Type B pancreatic cell (in vitro differentiated cells): ENCODE measurements around the gene IPP. TPM values are rescaled to one million over a fixed set of nuclear protein-coding genes. Genes with fewer than 3 reads are reported as not detected.

ENCODE experiments used
- DNase-seq: peaks from one replicate; pipeline ENCODE4 v3.0.0; 2021; ENCODE audit warnings: mixed read lengths; ENCODE audit not compliant: unreplicated experiment; ENCODE audit errors: extremely low spot score
- H3K27ac Mint-ChIP-seq: 2 replicates; pipeline ENCODE4 v1.8.0; 2021; ENCODE audit warnings: mild to moderate bottlenecking, mixed read lengths
- H3K27me3 Mint-ChIP-seq: 2 replicates; pipeline ENCODE4 v1.8.0; 2021; ENCODE audit warnings: mixed read lengths
- H3K36me3 Mint-ChIP-seq: 2 replicates; pipeline ENCODE4 v1.8.0; 2021; ENCODE audit warnings: mixed read lengths
- H3K4me1 Mint-ChIP-seq: one replicate; pipeline ENCODE4 v1.8.0; 2021; ENCODE audit warnings: mixed read lengths; ENCODE audit not compliant: unreplicated experiment
- H3K4me3 Mint-ChIP-seq: 2 replicates; pipeline ENCODE4 v1.8.0; 2021; ENCODE audit warnings: mild to moderate bottlenecking, mixed read lengths
- H3K9me3 Mint-ChIP-seq: 2 replicates; pipeline ENCODE4 v1.8.0; 2021; ENCODE audit warnings: mixed read lengths
- CTCF ChIP-seq: fragments of 200-600 bp; sonication (generic); conservative IDR thresholded peaks from 2 replicates; pipeline ENCODE4 v1.5.0; 2021; ENCODE audit warnings: antibody characterized with exemption, mild to moderate bottlenecking
- total RNA-seq: library from RNA; stranded (reverse); gene quantifications from 2 replicates; pipeline ENCODE4 v1.2.1, GENCODE V29; 2021; ENCODE audit warnings: low replicate concordance

The IPP gene
- total RNA-seq, 1 donor from 2014 or later: 21.0 TPM

- Mint-ChIP-seq H3K9me3 (no peaks in the 10 kb centered on the region), H3K27me3 (no peaks in the 10 kb centered on the region), H3K4me1 (no peaks in the 10 kb centered on the region), H3K36me3 (no peaks in the 10 kb centered on the region), H3K27ac (no peak overlapping the region), H3K4me3 (no peak overlapping the region)
- TF ChIP-seq CTCF: no peak
- DNase-seq: no peak
These were observed 18.9 kb upstream of the IPP start for GRCh38 chr1:45769261-45769932.

- no peak for TF ChIP-seq CTCF
- H3K36me3 Mint-ChIP-seq: no peaks in the 10 kb centered on the region
- no peaks in the 10 kb centered on the region for H3K9me3 Mint-ChIP-seq
- no peak overlapping the region for H3K27ac Mint-ChIP-seq
- no peaks in the 10 kb centered on the region for H3K27me3 Mint-ChIP-seq
- no peaks in the 10 kb centered on the region for H3K4me1 Mint-ChIP-seq
- H3K4me3 Mint-ChIP-seq: no peak overlapping the region
- DNase-seq: no peak
These were observed 16.6 kb upstream of the IPP start for GRCh38 chr1:45767035-45767434.

GRCh38 chr1:45765999-45766792, 15.7 kb upstream of the IPP start:
- no peak for DNase-seq
- no peak for TF ChIP-seq CTCF
- H3K27ac Mint-ChIP-seq: no peak overlapping the region
- no peaks in the 10 kb centered on the region for H3K27me3 Mint-ChIP-seq
- no peaks in the 10 kb centered on the region for H3K9me3 Mint-ChIP-seq
- H3K36me3 Mint-ChIP-seq: no peaks in the 10 kb centered on the region
- H3K4me3 Mint-ChIP-seq: no peak overlapping the region
- no peaks in the 10 kb centered on the region for H3K4me1 Mint-ChIP-seq

- no peaks in the 10 kb centered on the region for H3K27me3 Mint-ChIP-seq
- no peak for DNase-seq
- no peaks in the 10 kb centered on the region for H3K4me1 Mint-ChIP-seq
- H3K27ac Mint-ChIP-seq: no peak overlapping the region
- peaks cover 6% of the 10 kb centered on the region for H3K9me3 Mint-ChIP-seq
- H3K36me3 Mint-ChIP-seq: no peaks in the 10 kb centered on the region
- no peak for TF ChIP-seq CTCF
- H3K4me3 Mint-ChIP-seq: no peak overlapping the region
These were observed 11.8 kb upstream of the IPP start for GRCh38 chr1:45762291-45762690.

GRCh38 chr1:45755697-45756096, 5.2 kb upstream of the IPP start:
- no peak for TF ChIP-seq CTCF
- peaks cover 24% of the 10 kb centered on the region for H3K9me3 Mint-ChIP-seq
- peaks cover 3% of the 10 kb centered on the region for H3K4me1 Mint-ChIP-seq
- H3K27ac Mint-ChIP-seq: no peak overlapping the region
- H3K4me3 Mint-ChIP-seq: no peak overlapping the region
- no peaks in the 10 kb centered on the region for H3K36me3 Mint-ChIP-seq
- H3K27me3 Mint-ChIP-seq: no peaks in the 10 kb centered on the region
- no peak for DNase-seq
